Measurements from ENCODE around the gene CDCA7.
"Not testable (repeated sequence)": the region's sequence is repeated elsewhere in the genome, so short reads cannot be mapped to it uniquely, and the experiment has no call there.

Gene CDCA7

GRCh38 chr2:173410579-173410978 lies 55.9 kb downstream of the CDCA7 start:
- Histone ChIP-seq H3K36me3 (ENCODE audit: control insufficient read depth in 4 of 4, insufficient read depth in 4 of 4, low read length in 3 of 4) (no peaks in the 10 kb centered on the region), H3K9me3 (ENCODE audit: control extremely low read depth in 1 of 5, control insufficient read depth in 4 of 5, insufficient read depth in 2 of 5, low read depth in 1 of 5, low read length in 4 of 5) (no peaks in the 10 kb centered on the region), H3K27ac (ENCODE audit: insufficient read depth in 1 of 2, low read depth in 1 of 2, low read length in 2 of 2, poor library complexity in 1 of 2, severe bottlenecking in 2 of 2) (no peak overlapping the region), H3K4me1 (ENCODE audit: control extremely low read depth in 1 of 4, control insufficient read depth in 4 of 4, insufficient read depth in 4 of 4, low read length in 3 of 4) (peaks cover 0 to 4% (median 0%) of the 10 kb centered on the region in 4 experiments), H3K27me3 (replicated peaks in 2 of 5; ENCODE audit: control insufficient read depth in 4 of 5, insufficient read depth in 5 of 5, low read length in 4 of 5) (peaks cover 0 to 2% (median 1%) of the 10 kb centered on the region in 5 experiments), H3K4me3 (ENCODE audit: control insufficient read depth in 1 of 7, extremely low read depth in 1 of 7, insufficient read depth in 4 of 7, low read depth in 2 of 7, low read length in 6 of 7) (no peak overlapping the region)
- WGBS (ENCODE audit: insufficient coverage) = 89% methylated on average over 3 of the region's 3 CpGs
- no peak for DNase-seq
- POLR2A ChIA-PET = no interaction called here
- CTCF ChIA-PET = interaction anchor here (1.0 kb wide), 1 partner anchor 10 kb away, joined by 3 read pairs; no protein-coding TSS in a partner anchor

- Histone ChIP-seq H3K36me3 (ENCODE audit: control insufficient read depth in 4 of 4, insufficient read depth in 4 of 4, low read length in 3 of 4) (no peaks in the 10 kb centered on the region), H3K27ac (ENCODE audit: insufficient read depth in 1 of 2, low read depth in 1 of 2, low read length in 2 of 2, poor library complexity in 1 of 2, severe bottlenecking in 2 of 2) (no peak overlapping the region), H3K27me3 (replicated peaks in 2 of 5; ENCODE audit: control insufficient read depth in 4 of 5, insufficient read depth in 5 of 5, low read length in 4 of 5) (peaks cover 0 to 2% (median 0%) of the 10 kb centered on the region in 5 experiments), H3K4me1 (ENCODE audit: control extremely low read depth in 1 of 4, control insufficient read depth in 4 of 4, insufficient read depth in 4 of 4, low read length in 3 of 4) (peaks cover 0 to 4% (median 0%) of the 10 kb centered on the region in 4 experiments), H3K9me3 (ENCODE audit: control extremely low read depth in 1 of 5, control insufficient read depth in 4 of 5, insufficient read depth in 2 of 5, low read depth in 1 of 5, low read length in 4 of 5) (no peaks in the 10 kb centered on the region), H3K4me3 (ENCODE audit: control insufficient read depth in 1 of 7, extremely low read depth in 1 of 7, insufficient read depth in 4 of 7, low read depth in 2 of 7, low read length in 6 of 7) (no peak overlapping the region)
- CTCF ChIA-PET = interaction anchor here (1.7 kb wide), 1 partner anchor 10 kb away, joined by 5 read pairs; no protein-coding TSS in a partner anchor
- WGBS (ENCODE audit: insufficient coverage) = no CpG with 5 or more reads among the region's 1 CpG
- POLR2A ChIA-PET = no interaction called here
- peak in 2 of 3 donors; percentile 14 to 29 for DNase-seq
Measured at GRCh38 chr2:173412628-173413027, 58.0 kb downstream of the CDCA7 start.

- H3K36me3 ChIP-seq (ENCODE audit: control insufficient read depth in 4 of 4, insufficient read depth in 4 of 4, low read length in 3 of 4) = no peaks in the 10 kb centered on the region
- no peak overlapping the region for H3K4me3 ChIP-seq (ENCODE audit: control insufficient read depth in 1 of 7, extremely low read depth in 1 of 7, insufficient read depth in 4 of 7, low read depth in 2 of 7, low read length in 6 of 7)
- no peak overlapping the region for H3K27ac ChIP-seq (ENCODE audit: insufficient read depth in 1 of 2, low read depth in 1 of 2, low read length in 2 of 2, poor library complexity in 1 of 2, severe bottlenecking in 2 of 2)
- ChIA-PET POLR2A (no interaction called here), CTCF (interaction anchor here (1.5 kb wide), 1 partner anchor 8 kb away, joined by 4 read pairs; no protein-coding TSS in a partner anchor)
- no peaks in the 10 kb centered on the region for H3K9me3 ChIP-seq (ENCODE audit: control extremely low read depth in 1 of 5, control insufficient read depth in 4 of 5, insufficient read depth in 2 of 5, low read depth in 1 of 5, low read length in 4 of 5)
- peaks cover 0 to 4% (median 0%) of the 10 kb centered on the region in 4 experiments for H3K4me1 ChIP-seq (ENCODE audit: control extremely low read depth in 1 of 4, control insufficient read depth in 4 of 4, insufficient read depth in 4 of 4, low read length in 3 of 4)
- 86% methylated on average over 1 of the region's 1 CpG for WGBS (ENCODE audit: insufficient coverage)
- peak in 2 of 3 donors; percentile 29 to 41 for DNase-seq
- H3K27me3 ChIP-seq (replicated peaks in 2 of 5; ENCODE audit: control insufficient read depth in 4 of 5, insufficient read depth in 5 of 5, low read length in 4 of 5) = peaks cover 0 to 2% (median 0%) of the 10 kb centered on the region in 5 experiments
Measured at GRCh38 chr2:173414823-173415322, 60.2 kb downstream of the CDCA7 start.

DNA sequence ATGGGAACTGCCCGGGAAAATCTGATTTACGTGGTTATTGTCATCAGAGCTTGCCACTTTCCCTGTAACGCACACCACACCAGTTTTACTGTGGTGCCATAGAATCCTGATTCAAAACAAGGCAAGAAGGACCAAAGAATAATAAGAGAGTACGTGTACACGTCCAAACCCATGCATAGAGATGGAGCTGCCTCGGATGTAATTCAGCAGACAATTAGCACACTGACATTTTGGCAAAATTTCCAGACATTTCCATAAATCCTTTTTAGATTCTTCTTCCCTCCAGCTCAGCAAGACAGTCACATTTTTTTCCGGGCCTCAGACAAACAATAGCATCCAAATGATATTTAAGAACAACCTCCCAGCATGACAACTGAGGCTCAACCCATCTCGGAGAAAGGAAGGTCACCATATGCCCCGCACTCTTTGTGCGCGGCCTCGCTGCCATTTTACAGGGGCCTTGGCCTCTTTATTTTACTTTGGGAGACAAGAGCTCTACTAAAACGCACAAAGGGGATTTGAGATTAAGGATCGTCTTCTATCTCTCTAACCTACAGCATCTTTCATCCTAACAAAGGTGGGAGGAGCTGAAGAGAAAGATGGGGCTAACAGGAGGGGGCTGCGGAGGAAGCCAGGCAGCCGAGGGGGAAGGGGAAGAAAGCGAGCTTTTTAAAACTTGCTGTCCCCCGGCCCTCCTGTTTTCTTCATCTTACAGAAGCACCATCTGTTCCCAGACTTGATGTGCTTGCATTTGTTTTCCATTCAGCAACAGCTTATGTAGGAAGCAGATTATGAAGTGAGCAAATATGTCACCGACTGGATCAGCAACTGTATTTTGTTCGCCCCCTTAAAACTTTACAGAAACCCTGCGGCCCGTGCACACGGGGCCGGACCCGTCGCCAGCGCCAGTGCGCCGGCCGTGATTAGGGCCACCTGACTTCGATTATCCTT lies 61.0 kb downstream of the CDCA7 start:
- Histone ChIP-seq H3K27me3 (replicated peaks in 2 of 5; ENCODE audit: control insufficient read depth in 4 of 5, insufficient read depth in 5 of 5, low read length in 4 of 5) (peaks cover 0 to 2% (median 0%) of the 10 kb centered on the region in 5 experiments), H3K36me3 (ENCODE audit: control insufficient read depth in 4 of 4, insufficient read depth in 4 of 4, low read length in 3 of 4) (no peaks in the 10 kb centered on the region), H3K9me3 (ENCODE audit: control extremely low read depth in 1 of 5, control insufficient read depth in 4 of 5, insufficient read depth in 2 of 5, low read depth in 1 of 5, low read length in 4 of 5) (no peaks in the 10 kb centered on the region), H3K27ac (ENCODE audit: insufficient read depth in 1 of 2, low read depth in 1 of 2, low read length in 2 of 2, poor library complexity in 1 of 2, severe bottlenecking in 2 of 2) (no peak overlapping the region), H3K4me1 (ENCODE audit: control extremely low read depth in 1 of 4, control insufficient read depth in 4 of 4, insufficient read depth in 4 of 4, low read length in 3 of 4) (peaks cover 0 to 4% (median 0%) of the 10 kb centered on the region in 4 experiments), H3K4me3 (ENCODE audit: control insufficient read depth in 1 of 7, extremely low read depth in 1 of 7, insufficient read depth in 4 of 7, low read depth in 2 of 7, low read length in 6 of 7) (no peak overlapping the region)
- POLR2A ChIA-PET = no interaction called here
- CTCF ChIA-PET = interaction anchor here (0.8 to 1.5 kb wide), 2 partner anchors 9 to 12 kb away, joined by 4 read pairs; no protein-coding TSS in a partner anchor
- 95% methylated on average over 15 of the region's 31 CpGs for WGBS (ENCODE audit: insufficient coverage)
- no peak for DNase-seq

GRCh38 chr2:173416415-173417152 lies 61.9 kb downstream of the CDCA7 start:
- H3K9me3 ChIP-seq (ENCODE audit: control extremely low read depth in 1 of 5, control insufficient read depth in 4 of 5, insufficient read depth in 2 of 5, low read depth in 1 of 5, low read length in 4 of 5); DNase-seq; H3K27me3 ChIP-seq (replicated peaks in 2 of 5; ENCODE audit: control insufficient read depth in 4 of 5, insufficient read depth in 5 of 5, low read length in 4 of 5); H3K27ac ChIP-seq (ENCODE audit: insufficient read depth in 1 of 2, low read depth in 1 of 2, low read length in 2 of 2, poor library complexity in 1 of 2, severe bottlenecking in 2 of 2); H3K4me1 ChIP-seq (ENCODE audit: control extremely low read depth in 1 of 4, control insufficient read depth in 4 of 4, insufficient read depth in 4 of 4, low read length in 3 of 4); H3K4me3 ChIP-seq (ENCODE audit: control insufficient read depth in 1 of 7, extremely low read depth in 1 of 7, insufficient read depth in 4 of 7, low read depth in 2 of 7, low read length in 6 of 7); POLR2A ChIA-PET; H3K36me3 ChIP-seq (ENCODE audit: control insufficient read depth in 4 of 4, insufficient read depth in 4 of 4, low read length in 3 of 4): not testable (repeated sequence)
- 98% methylated on average over 23 of the region's 26 CpGs for WGBS (ENCODE audit: insufficient coverage)
- CTCF ChIA-PET = interaction anchor here (0.8 to 1.5 kb wide), 2 partner anchors 10 to 13 kb away, joined by 4 read pairs; no protein-coding TSS in a partner anchor

DNA sequence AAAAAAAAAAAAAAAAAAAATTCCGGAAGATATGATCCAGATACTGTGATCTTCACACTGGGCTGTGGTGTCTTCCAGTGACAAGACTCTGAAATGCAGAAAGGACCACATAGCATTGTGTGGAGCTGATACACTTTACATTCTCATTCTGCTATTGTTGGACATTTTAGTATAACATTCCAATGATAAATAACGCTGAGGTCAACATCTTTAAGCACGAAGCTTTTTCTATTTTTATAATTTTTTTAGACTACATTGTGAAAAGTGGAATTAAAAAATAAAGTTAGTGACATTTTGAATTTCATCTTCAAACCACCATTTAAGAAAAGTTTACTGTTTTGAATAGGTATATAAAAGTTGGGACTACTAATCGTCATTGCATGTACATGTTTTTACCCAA lies 62.7 kb downstream of the CDCA7 start:
- no peak overlapping the region for H3K4me3 ChIP-seq (ENCODE audit: control insufficient read depth in 1 of 7, extremely low read depth in 1 of 7, insufficient read depth in 4 of 7, low read depth in 2 of 7, low read length in 6 of 7)
- H3K27ac ChIP-seq (ENCODE audit: insufficient read depth in 1 of 2, low read depth in 1 of 2, low read length in 2 of 2, poor library complexity in 1 of 2, severe bottlenecking in 2 of 2) = no peak overlapping the region
- H3K27me3 ChIP-seq (replicated peaks in 2 of 5; ENCODE audit: control insufficient read depth in 4 of 5, insufficient read depth in 5 of 5, low read length in 4 of 5) = peaks cover 0 to 4% (median 1%) of the 10 kb centered on the region in 5 experiments
- no peak for DNase-seq
- CTCF ChIA-PET = interaction anchor here (0.7 kb wide), 1 partner anchor 402 kb away, joined by 3 read pairs; no protein-coding TSS in a partner anchor
- no peaks in the 10 kb centered on the region for H3K9me3 ChIP-seq (ENCODE audit: control extremely low read depth in 1 of 5, control insufficient read depth in 4 of 5, insufficient read depth in 2 of 5, low read depth in 1 of 5, low read length in 4 of 5)
- POLR2A ChIA-PET = no interaction called here
- H3K36me3 ChIP-seq (ENCODE audit: control insufficient read depth in 4 of 4, insufficient read depth in 4 of 4, low read length in 3 of 4) = no peaks in the 10 kb centered on the region
- H3K4me1 ChIP-seq (ENCODE audit: control extremely low read depth in 1 of 4, control insufficient read depth in 4 of 4, insufficient read depth in 4 of 4, low read length in 3 of 4) = peaks cover 0 to 4% (median 0%) of the 10 kb centered on the region in 4 experiments
- WGBS (ENCODE audit: insufficient coverage) = no CpG with 5 or more reads among the region's 4 CpGs
